ENCODE data around the gene LAS1L. TPM values are rescaled to one million over a fixed set of nuclear protein-coding genes. Genes with fewer than 3 reads are reported as not detected.

Gene LAS1L
- total and polyA plus RNA-seq, 4 donors: 8.4 to 15.6 (median 13.9) TPM

GRCh38 chrX:65493431-65493830 is 41.2 kb downstream of the LAS1L start:
- H3K9ac ChIP-seq (ENCODE audit: low read depth in 1 of 2, low read length in 2 of 2): no peak overlapping the region
- TF ChIP-seq FOXA2 (IDR thresholded peaks at IDR 0.05) (no peak), JUND (IDR thresholded peaks at IDR 0.05) (no peak), GABPA (IDR thresholded peaks at IDR 0.05 in 1 of 2, conservative IDR thresholded peaks at IDR 0.05 in 1 of 2) (no peak), RAD21 (IDR thresholded peaks at IDR 0.05) (no peak), TAF1 (conservative IDR thresholded peaks at IDR 0.05) (no peak), ZBTB33 (IDR thresholded peaks at IDR 0.05) (no peak), FOXA1 (IDR thresholded peaks at IDR 0.05) (no peak), ATF3 (IDR thresholded peaks at IDR 0.05) (no peak), HNF4A (conservative IDR thresholded peaks at IDR 0.05) (no peak), NR2F2 (IDR thresholded peaks at IDR 0.05) (no peak)
- no peaks in the 10 kb centered on the region for H3K9me3 ChIP-seq (ENCODE audit: control insufficient read depth in 4 of 4, low read length in 3 of 4)
- no peaks in the 10 kb centered on the region for H3K4me1 ChIP-seq (ENCODE audit: control insufficient read depth in 4 of 4, insufficient read depth in 4 of 4, low read length in 3 of 4)
- H3K36me3 ChIP-seq (ENCODE audit: control insufficient read depth in 4 of 4, insufficient read depth in 3 of 4, low read depth in 1 of 4, low read length in 3 of 4): no peaks in the 10 kb centered on the region
- H3K27ac ChIP-seq (ENCODE audit: low read depth in 1 of 2, low read length in 2 of 2): no peak overlapping the region
- peaks cover 0 to 4% (median 0%) of the 10 kb centered on the region in 4 donors for H3K27me3 ChIP-seq (ENCODE audit: control insufficient read depth in 4 of 4, insufficient read depth in 4 of 4, low read length in 3 of 4)
- no peak for DNase-seq (ENCODE audit: low spot score)
- no peak overlapping the region for H3K4me3 ChIP-seq (ENCODE audit: low read depth in 1 of 3, low read length in 3 of 3)
- 100% methylated on average over 1 of the region's 1 CpG for WGBS

GRCh38 chrX:65491620-65492019 is 43.0 kb downstream of the LAS1L start:
- no peak overlapping the region for H3K9ac ChIP-seq (ENCODE audit: low read depth in 1 of 2, low read length in 2 of 2)
- no peak for DNase-seq (ENCODE audit: low spot score)
- no peaks in the 10 kb centered on the region for H3K9me3 ChIP-seq (ENCODE audit: control insufficient read depth in 4 of 4, low read length in 3 of 4)
- H3K27ac ChIP-seq (ENCODE audit: low read depth in 1 of 2, low read length in 2 of 2): no peak overlapping the region
- TF ChIP-seq RXRA (IDR thresholded peaks at IDR 0.05) (no peak), RAD21 (IDR thresholded peaks at IDR 0.05) (no peak), NR2F2 (IDR thresholded peaks at IDR 0.05) (no peak), HNF4A (conservative IDR thresholded peaks at IDR 0.05) (no peak), ATF3 (IDR thresholded peaks at IDR 0.05) (no peak), MAX (IDR thresholded peaks at IDR 0.05) (no peak), SP1 (IDR thresholded peaks at IDR 0.05) (no peak), TAF1 (conservative IDR thresholded peaks at IDR 0.05) (no peak), EGR1 (IDR thresholded peaks at IDR 0.05; ENCODE audit: low read depth in 2 of 2) (no peak), JUND (IDR thresholded peaks at IDR 0.05) (no peak), HNF4G (IDR thresholded peaks at IDR 0.05) (no peak), GABPA (IDR thresholded peaks at IDR 0.05 in 1 of 2, conservative IDR thresholded peaks at IDR 0.05 in 1 of 2) (no peak), REST (IDR thresholded peaks at IDR 0.05) (no peak), ZBTB33 (IDR thresholded peaks at IDR 0.05) (no peak), YY1 (IDR thresholded peaks at IDR 0.05) (no peak)
- no peaks in the 10 kb centered on the region for H3K36me3 ChIP-seq (ENCODE audit: control insufficient read depth in 4 of 4, insufficient read depth in 3 of 4, low read depth in 1 of 4, low read length in 3 of 4)
- H3K27me3 ChIP-seq (ENCODE audit: control insufficient read depth in 4 of 4, insufficient read depth in 4 of 4, low read length in 3 of 4): peaks cover 0 to 4% (median 0%) of the 10 kb centered on the region in 4 donors
- no peak overlapping the region for H3K4me3 ChIP-seq (ENCODE audit: low read depth in 1 of 3, low read length in 3 of 3)
- 95% methylated on average over 3 of the region's 3 CpGs for WGBS
- H3K4me1 ChIP-seq (ENCODE audit: control insufficient read depth in 4 of 4, insufficient read depth in 4 of 4, low read length in 3 of 4): no peaks in the 10 kb centered on the region
